ENCODE measurements around the gene HSPA12A.

- TF ChIP-seq CTCF (conservative IDR thresholded peaks at IDR 0.05 in 1 of 2, IDR thresholded peaks at IDR 0.05 in 1 of 2; ENCODE audit: low read depth in 1 of 2, low read length in 2 of 2), result no peak
- no peak for TF ChIP-seq EZH2 (IDR thresholded peaks at IDR 0.05; ENCODE audit: low read length, missing control alignments)
These were observed 29.8 kb downstream of the HSPA12A start for GRCh38 chr10:116712519-116712918.

Data from fibroblast of lung (primary cell).